Right lobe of liver (tissue), 4 donors: ENCODE data around the gene ANXA7.

ENCODE experiments used
- POLR2A ChIP-seq: fragments of 450-650 bp; IDR thresholded peaks from one replicate; pipeline ENCODE4 v1.6.1; 2017; ENCODE audit warnings: antibody characterized with exemption, mild to moderate bottlenecking
- TF ChIP-seq, protein P1 (sequence below), 4 donors: fragments of 200-600 bp in 3 of 4; fragments of 450-650 bp in 1 of 4; IDR thresholded peaks; one replicate each; pipeline versions ENCODE4 v1.5.1 to v1.8.0; 2016 to 2022; ENCODE audit warnings: antibody characterized with exemption in 4 of 4, mild to moderate bottlenecking in 2 of 4
- donor health status: DM: no; HTN: no; CAD: no.
- donor health status: DM: no; HTN: no; CAD: no.
- donor health status: DM: no; HTN: yes; CAD: no.

DNA sequence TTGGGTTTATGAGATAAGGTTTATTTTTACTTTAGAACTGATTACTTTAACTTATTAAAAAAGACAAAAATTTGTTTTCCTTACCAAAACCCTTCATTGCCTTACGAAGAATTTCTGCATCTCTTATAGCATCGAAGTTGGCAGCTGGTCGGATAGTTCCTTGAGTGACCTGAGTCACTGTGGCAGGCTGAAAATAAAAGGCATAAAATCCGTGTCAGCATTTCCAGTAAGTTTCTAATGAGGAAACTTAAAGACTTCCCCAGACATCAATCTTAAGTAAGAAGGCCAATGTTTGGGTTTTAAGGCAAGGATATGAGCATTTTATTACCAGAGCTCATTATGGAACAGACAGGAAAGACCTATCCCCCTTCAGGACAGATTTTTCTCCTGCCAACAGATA is 25.6 kb downstream of the ANXA7 start:
- TF ChIP-seq, protein P1, sequence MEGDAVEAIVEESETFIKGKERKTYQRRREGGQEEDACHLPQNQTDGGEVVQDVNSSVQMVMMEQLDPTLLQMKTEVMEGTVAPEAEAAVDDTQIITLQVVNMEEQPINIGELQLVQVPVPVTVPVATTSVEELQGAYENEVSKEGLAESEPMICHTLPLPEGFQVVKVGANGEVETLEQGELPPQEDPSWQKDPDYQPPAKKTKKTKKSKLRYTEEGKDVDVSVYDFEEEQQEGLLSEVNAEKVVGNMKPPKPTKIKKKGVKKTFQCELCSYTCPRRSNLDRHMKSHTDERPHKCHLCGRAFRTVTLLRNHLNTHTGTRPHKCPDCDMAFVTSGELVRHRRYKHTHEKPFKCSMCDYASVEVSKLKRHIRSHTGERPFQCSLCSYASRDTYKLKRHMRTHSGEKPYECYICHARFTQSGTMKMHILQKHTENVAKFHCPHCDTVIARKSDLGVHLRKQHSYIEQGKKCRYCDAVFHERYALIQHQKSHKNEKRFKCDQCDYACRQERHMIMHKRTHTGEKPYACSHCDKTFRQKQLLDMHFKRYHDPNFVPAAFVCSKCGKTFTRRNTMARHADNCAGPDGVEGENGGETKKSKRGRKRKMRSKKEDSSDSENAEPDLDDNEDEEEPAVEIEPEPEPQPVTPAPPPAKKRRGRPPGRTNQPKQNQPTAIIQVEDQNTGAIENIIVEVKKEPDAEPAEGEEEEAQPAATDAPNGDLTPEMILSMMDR (IDR thresholded peaks at IDR 0.05) = no peak
- TF ChIP-seq POLR2A = no peak
